ENCODE data around the gene LUC7L2.
"Not testable (repeated sequence)": the region's sequence is repeated elsewhere in the genome, so short reads cannot be mapped to it uniquely, and the experiment has no call there.

Gene LUC7L2

DNA sequence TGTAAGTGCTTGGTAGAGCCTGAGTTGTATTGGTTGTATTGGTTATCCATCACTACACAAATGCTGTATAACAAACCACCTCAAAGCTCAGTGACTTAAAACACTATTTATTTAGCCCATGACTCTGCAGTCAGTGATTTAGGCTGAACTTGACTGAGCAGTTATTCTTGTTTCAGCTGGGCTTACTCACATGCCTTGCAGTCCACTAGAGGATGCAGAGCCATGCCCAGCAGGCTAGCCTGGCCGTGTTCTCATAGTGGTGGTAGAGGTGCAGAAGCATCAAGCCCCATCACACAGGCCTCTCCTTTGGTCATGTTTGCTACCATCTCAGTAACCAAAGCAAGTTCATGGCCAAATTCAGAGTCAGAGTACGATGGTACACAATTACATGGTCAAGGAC, 43.9 kb downstream of the LUC7L2 start:
- DNase-seq = no peak

DNA sequence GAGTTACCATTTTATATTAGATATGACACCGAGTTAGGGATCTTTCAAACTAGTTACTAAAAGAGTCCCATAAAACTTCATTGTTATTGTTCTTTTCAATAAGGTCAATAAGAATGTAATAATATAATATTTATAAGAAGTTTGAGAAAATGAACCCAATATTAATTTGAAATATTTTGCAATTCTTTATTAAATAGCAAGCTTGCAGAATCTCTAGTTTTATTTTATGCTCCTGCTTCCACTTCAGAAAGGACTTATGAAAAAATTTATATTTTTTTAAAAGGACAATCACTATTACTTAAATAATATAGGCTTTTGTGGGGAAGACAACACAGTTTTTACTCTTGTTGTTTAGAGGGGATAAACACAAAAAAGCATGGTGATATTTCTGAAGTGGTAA, 47.9 kb downstream of the LUC7L2 start:
- no peak for DNase-seq

DNA sequence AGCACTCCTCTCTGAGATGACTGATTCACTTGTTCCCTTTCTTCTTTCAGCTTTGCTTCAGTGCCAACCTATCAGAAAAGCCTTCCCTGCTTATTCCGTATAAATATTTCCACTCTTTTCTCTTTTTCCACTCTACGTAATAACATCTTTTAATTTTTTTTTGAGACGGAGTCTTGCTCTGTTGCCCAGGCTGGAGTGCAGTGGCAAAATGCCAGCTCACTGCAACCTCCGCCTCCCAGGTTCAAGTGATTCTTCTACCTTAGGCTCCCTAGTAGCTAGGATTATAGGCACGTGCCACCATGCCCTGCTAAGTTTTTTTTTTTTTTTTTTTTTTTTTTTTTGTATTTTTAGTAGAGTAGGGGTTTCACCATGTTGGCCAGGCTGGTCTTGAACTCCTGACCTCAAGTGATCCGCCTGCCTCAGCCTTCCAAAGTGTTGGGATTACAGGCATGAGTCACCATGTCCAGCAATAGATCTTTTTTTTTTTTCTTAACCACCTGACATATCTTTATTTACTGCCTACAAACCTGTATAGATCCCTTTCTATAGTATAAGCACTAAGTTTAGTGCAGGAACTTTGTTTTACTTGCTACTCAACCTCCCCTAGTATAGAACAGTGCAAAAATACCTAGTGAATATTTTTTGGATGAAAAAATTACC, 55.2 kb downstream of the LUC7L2 start:
- DNase-seq = not testable (repeated sequence)

DNA sequence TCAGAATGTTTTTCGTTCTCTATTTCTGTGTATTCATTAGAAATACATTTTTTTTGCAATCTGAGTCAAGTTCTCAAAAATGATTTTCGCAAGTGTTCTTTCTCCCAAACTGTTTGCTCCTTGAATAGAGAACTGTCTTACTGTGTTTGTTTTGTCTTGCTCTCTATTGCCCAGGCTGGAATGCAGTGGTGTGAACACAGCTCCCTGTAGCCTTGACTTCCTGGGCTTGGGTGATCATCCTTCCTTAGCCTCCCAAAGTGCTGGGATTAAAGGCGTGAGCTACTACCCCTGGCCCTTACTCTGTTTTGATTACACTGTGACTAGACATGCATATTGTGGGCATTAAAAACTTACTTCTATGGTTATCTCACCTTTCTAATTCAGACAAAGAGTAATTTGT, 56.7 kb downstream of the LUC7L2 start:
- no peak for DNase-seq

DNA sequence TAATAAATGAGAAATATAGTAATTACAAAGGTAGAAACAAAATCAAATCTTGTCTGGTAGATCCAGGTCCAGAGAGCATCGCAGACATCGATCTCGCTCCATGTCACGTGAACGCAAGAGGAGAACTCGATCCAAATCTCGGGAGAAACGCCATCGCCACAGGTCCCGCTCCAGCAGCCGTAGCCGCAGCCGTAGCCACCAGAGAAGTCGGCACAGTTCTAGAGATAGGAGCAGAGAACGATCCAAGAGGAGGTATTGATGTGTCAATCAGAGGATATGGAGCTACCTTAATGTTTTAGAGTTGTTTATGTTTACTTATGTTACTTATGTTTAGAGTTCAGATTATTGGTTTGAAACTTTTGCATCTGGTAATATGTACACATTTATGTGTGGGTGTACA, 57.8 kb downstream of the LUC7L2 start:
- no peak for DNase-seq

DNA sequence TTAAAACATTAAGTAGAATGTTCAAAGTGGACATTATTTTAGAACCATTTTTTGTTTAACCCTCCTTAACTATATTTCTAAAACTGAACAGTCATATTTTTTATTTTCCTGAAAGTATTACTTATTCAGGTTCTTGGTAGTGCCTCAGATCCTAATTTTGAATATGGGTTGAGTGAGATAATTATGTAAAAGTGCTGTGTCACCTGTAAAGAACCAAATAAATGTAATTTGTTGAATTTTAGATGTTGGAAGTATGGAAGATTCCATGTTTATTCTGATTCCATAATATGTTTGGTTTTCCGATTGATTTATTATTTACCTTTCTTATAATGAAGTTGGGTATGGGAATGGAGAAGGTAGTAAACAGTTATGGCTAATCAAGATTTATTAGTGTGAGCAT, 61.4 kb downstream of the LUC7L2 start:
- DNase-seq = no peak

DNA sequence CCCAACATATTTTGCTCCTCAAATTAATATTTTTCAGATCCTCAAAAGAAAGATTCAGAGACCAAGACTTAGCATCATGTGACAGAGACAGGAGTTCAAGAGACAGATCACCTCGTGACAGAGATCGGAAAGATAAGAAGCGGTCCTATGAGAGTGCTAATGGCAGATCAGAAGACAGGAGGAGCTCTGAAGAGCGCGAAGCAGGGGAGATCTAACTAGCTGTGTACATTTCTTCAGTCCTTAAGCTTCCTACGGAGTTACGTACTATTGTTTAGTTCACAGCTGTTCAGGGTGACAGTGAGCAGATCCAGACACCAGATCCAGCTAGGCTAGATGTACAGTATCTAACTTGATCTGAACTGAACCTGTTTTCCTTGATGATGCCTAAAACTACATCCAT, 62.4 kb downstream of the LUC7L2 start:
- DNase-seq = no peak

DNA sequence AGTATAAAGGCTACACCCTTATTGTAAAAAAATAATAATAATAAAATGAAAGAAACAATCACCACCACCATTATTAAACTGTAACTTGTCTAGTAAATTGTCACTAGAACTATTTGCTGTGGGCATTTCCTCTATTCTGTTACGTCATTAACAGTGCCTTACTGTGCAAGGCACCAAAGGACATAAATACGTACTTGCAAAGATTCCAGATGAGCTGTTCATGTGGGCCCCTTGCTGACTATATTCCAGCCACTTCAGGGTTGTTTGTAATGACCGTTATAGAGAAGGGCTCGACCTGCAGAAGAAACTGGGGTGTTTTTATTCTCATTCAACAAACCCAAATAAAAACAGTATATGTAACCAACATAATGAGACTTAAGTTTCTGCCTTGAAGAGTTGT, 63.4 kb downstream of the LUC7L2 start:
- no peak for DNase-seq

DNA sequence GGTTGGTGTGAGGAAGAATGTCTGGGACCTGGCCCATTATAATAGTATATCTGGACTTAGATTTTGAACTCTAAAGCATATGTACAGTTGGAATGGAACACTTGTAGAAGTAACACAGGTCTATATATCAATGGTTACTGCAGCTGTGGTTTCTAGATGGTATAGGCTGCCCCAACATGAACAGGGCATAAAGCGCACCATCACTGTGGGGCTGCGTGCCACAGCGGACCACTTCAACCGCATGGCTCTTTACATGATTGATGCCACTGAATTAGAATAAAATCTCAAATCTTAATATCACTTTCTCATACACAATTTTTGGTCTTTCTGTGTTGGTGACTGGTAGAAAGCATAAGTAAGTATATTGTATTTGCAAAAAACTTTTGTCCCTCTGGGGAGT, 64.3 kb downstream of the LUC7L2 start:
- DNase-seq = no peak

DNA sequence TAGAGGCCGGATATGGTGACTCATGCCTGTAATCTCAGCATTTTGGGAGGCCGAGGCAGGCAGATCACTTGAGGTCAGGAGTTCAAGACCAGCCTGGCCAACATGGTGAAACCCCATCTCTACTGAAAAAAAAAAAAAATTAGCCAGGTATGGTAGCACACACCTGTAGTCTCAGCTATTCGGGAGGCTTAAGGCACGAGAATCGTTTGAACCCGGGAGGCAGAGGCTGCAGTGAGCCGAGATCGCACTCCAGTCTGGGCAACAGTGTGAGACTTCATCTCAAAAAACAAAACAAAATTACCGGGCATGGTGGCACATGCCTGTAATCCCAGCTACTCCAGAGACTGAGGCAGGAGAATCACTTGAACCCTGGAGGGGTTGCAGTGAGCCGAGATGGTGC, 66.0 kb downstream of the LUC7L2 start:
- not testable (repeated sequence) for DNase-seq

DNA sequence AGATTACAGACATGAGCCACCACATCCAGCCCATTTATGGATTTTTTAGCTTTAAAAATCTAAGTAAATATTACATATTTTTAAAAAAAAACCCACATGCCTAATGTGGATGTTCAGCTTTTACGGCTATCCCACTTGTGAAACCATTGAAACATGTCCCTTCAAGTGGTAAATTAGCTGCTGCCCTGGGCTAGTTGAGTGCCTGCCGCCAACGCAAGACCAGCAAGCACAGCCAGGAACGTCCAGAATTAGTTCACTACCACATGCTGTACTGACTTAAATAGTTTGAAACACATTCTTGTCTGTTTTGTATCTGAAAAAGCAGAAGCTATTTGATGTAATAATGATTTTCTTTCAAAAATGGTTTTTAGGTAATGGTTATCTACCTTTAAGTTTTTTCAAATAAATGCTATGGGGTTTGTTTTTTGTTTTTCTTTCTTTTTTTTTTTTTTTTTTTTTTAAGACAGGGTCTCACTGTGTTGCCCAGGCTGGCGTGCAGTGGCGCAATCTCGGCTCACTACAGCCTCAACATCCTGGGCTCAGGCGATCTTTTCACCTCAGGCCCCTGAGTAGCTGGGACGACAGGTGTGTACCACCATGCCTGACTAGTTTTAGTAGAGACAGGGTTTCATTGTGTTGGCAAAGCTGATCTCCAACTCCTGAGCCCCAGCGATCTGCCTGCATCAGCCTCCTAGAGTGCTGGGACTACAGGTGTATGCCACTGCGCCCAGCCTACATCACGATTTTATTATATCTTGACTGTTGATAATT, 66.7 kb downstream of the LUC7L2 start:
- no peak for DNase-seq

DNA sequence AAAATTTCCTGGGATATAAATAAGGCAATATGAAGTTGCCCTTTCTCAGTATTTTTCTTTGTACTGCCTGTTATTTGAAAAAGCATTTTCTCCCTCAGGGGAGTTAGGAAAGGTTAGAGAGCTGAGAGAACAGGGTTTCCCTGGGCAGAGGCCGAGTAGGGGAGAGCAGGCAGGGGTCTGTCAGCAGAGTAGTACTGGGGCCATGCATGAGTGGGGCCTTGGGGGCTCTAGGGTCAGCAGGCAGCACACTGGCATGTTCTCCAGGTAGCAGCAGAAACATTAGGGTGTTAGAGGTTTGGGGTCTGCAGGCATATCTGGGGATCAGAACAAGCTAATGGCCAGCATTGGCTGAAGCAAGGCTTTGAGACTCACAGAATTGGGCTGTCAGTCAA, 67.3 kb downstream of the LUC7L2 start:
- no peak for DNase-seq

DNA sequence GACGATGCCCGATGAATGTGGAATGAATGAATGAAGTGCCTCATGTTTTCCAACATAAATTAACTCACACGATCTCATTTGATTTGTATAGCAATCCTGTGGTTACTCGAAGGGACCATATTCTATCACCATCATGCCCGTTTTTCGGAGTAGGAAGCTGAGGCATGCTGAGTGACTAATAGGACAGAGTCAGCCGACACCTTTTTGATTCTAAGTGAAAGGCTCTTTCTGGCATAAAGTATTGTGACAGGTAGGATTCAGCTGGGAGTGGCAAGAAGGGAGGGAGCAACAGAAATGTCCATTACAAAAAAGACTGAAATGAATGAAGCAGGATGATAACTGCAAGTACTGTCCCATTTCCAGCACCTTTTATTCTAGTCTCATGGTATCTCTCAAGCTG, 68.1 kb downstream of the LUC7L2 start:
- no peak for DNase-seq

DNA sequence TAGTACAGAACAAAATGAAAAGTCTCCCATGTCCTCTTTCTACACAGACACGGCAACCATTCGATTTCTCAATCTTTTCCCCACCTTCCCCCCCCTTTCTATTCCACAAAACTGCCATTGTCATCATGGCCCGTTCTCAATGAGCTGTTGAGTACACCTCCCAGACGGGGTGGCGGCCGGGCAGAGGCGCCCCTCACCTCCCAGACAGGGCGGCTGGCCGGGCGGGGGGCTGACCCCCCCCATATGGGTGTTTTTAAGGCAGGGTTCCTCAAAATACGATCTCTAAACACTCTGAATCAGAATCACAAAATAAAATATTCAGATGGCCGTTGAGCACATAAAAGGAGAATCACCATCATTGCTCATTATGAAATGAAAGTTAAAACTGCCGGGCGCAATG, 70.0 kb downstream of the LUC7L2 start:
- DNase-seq = not testable (repeated sequence)

DNA sequence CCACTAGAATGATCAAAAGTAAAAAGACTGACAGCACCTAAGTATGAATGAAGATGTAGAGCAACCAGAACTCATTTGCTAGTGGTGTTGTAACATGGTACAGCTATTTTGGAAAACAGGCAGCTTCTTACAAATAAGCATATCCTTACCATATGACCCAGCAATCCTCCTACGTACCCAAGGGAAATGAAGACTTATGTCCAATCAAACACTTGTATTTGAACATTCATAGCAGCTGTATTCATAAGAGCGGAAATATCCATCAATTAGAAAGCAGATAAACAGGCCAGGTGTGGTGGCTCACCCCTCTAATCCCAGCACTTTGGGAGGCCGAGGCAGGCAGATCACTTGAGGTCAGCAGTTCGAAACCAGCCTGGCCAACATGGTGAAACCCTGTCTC, 70.7 kb downstream of the LUC7L2 start:
- DNase-seq = no peak

DNA sequence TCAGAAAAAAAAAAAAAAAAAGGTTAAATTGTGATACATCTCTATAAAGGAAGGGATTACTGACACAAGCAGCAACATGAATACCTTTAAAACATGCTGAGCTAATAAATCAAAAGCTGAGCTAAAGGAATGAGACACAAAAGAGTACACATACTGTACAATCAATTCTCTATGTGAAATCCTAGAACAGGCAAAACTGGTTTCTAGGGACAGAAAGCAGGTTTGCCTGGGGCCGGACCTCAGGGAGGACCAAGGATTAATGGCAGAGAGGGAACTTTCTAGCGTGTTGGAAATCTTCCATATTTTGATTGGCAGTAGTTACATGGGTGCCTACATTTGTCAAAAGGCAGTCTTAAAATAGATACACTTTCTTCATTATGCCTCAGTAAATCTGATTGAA, 71.3 kb downstream of the LUC7L2 start:
- DNase-seq = no peak

DNA sequence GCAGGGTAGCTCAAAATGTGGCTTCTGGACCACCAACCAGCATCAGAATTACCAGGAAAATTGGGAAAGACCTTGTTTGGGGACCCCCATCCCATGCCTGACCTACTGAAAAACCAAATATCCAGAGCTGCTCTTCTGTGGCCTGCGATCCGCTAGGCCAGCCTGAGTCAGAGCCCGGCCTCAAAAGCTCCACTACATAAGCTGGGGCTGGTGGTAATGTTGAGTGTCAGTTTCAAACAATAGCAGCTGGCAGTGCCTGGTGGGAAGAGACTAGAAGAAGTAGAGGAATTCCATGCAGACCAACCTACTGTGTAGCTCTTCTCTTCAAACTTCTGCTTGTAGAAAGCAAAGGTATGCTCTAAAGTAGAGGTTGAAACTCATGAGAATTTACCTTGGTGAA, 71.8 kb downstream of the LUC7L2 start:
- no peak for DNase-seq

DNA sequence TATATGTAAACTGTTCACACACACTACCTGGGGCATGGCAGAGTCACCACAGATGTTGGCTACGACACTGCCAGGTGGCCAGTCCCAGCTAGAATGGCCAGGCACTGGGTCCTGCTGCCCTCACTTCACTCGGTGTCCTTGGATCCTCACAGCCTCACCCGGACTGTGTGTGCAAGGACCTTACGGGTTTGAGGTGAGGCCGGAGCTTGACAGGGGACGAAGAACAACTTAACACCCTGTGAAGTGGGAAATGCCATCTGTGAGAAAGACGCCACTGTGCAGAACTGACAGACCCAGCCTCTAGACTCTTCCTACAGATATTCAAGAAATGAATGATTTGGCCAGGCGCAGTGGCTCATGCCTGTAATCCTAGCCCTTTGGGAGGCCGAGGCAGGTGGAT, 77.1 kb downstream of the LUC7L2 start:
- DNase-seq = no peak

DNA sequence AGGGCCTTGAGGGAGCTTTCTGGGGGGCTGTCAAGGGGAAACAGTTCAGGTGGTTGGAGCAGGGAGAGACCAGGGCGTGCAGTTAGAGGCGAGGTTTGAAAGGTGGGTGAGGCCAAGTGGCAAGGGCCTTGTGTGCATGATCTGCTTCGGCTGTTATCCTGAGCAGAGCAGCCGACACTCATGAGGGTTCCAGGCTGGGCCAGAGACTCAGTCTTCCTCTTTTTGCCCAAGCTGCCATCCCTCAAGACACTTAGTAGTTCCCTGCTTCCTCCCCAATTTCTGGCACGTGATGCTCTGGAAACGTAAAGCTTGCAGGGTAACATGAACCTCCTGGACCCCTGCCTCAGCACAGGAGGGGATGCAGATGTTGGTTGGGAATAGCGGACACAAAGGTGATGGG, 79.7 kb downstream of the LUC7L2 start:
- no peak for DNase-seq

DNA sequence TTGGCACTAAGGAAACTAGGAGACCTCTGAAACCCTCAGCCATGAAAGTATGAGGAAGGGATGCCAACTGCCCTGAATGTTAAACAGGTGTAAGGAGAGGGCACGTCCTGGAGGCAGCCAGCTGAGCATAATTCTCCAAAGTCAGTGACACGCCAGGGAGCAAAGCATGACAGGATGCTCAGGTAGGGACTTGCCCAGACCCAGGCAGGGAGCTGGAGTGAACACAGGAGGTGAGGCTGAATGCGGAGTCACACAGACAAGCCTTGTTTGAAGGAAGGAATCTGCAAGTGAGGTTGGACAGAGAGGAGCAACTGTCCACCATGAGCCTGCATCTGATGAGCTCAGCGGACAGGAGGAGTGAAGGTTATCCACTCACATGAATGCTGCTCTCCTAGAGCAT, 82.3 kb downstream of the LUC7L2 start:
- DNase-seq = no peak

DNA sequence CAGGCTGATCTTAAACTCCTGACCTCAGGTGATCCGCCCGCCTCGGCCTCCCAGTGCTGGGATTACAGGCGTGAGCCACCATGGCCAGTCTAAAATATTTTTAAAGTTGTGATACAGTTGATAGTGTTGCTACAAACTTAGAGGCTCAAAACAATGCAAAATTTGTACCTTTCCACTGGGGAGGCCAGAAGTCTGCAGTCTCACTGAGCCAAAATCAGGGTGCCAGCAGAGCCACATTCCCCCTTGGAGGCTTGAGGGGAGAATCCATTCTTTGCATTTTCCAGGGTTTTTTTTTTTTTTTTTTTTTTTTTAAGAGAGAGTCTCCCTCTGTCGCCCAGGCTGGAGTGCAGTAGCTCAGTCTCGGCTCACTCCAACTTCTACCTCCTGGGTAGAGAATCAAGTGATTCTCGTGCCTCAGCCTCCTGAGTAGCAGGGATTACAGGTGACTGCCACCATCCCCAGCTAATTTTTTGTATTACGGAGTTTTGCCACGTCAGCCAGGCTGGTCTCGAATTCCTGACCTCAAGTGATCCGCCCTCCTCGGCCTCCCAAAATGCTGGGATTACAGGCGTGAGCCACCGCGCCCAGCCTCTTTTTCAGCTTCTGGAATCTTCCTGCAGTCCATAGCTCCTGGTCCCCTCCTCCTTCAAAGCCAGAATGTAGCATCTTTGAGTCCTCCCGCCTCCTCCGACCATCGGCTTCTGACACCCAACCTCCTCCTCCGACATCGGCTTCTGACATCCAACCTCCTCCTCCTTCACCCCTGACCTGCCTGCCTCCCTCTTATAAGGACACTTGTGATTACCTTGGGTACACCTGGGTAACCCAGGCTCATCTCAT, 86.6 kb downstream of the LUC7L2 start:
- no peak for DNase-seq

DNA sequence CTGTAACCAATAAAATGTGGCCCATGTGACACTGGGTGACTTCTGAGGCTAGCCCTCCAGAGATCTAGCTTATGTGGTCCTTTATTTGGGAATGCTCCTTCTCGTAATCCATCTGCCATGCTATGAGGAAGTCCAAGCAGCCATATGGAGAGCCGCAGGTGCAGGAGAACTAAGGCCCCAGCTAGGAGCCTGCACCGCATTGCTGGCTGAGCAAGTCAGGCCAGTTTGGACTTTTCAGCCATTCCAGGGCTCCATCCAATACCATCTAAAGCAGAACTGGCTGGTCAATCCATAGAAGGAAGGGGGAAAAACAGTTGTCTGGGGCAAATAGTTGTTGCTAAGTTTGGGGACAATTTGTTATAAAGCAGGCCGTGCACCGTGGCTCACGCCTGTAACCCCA, 91.2 kb downstream of the LUC7L2 start:
- DNase-seq = no peak

DNA sequence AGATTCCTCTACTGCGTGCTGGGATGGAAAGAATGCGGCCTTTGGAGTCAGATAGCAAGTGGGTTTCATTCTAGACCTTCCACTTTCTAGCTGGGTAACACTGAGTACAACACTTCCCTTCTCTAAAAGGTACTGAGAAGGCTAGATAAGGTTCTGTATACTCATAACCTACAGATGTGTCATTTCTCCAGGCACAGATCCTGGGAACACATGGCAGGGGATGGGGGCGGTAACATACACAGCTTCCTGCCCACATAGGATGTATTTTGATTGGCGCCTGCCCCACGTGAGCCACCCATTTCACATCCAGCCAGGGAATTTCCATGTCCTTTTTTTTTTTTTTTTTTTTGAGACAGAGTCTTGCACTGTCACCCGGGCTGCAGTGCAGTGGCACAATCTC, 91.9 kb downstream of the LUC7L2 start:
- DNase-seq = peak; percentile 48

Data from fibroblast of skin of right biceps (primary cell).